Fibroblast of pulmonary artery (primary cell): ENCODE results near the gene JMY.

ENCODE experiments used
- DNase-seq: peaks from one replicate; pipeline ENCODE4 v3.0.0-alpha.2; 2010; ENCODE audit warnings: low read depth
- H3K4me3 ChIP-seq: replicated peaks from 2 replicates; pipeline ENCODE4 v1.5.1; 2011; ENCODE audit warnings: low read depth, mild to moderate bottlenecking, control low read depth, low read length, moderate library complexity
- TF ChIP-seq, protein P1 (sequence below): IDR thresholded peaks from 2 replicates; pipeline ENCODE4 v1.5.1; 2011; ENCODE audit warnings: mild to moderate bottlenecking, control low read depth, low read length, inconsistent platforms; ENCODE audit errors: missing control alignments

The JMY gene

DNA sequence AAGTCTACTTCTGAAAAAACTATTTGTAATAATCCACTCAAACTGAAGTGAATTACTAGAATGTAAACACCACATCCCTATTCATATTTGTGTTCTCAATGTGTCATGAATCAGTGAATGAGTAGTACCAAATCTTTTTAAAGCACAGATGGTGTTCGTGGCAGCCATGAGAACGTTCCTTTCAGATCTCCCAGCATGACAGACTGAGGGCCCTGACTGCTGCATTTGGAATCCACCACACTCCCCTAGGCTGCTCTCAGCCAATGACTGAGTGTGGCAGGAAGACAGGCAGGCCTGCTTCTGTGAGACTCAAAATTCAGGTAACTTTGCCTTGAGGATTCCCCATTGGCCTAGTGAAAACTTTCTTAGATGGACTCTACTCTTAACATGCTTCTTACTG is 10.9 kb upstream of the JMY start:
- H3K4me3 ChIP-seq, result no peak overlapping the region
- no peak for DNase-seq
- TF ChIP-seq, protein P1, sequence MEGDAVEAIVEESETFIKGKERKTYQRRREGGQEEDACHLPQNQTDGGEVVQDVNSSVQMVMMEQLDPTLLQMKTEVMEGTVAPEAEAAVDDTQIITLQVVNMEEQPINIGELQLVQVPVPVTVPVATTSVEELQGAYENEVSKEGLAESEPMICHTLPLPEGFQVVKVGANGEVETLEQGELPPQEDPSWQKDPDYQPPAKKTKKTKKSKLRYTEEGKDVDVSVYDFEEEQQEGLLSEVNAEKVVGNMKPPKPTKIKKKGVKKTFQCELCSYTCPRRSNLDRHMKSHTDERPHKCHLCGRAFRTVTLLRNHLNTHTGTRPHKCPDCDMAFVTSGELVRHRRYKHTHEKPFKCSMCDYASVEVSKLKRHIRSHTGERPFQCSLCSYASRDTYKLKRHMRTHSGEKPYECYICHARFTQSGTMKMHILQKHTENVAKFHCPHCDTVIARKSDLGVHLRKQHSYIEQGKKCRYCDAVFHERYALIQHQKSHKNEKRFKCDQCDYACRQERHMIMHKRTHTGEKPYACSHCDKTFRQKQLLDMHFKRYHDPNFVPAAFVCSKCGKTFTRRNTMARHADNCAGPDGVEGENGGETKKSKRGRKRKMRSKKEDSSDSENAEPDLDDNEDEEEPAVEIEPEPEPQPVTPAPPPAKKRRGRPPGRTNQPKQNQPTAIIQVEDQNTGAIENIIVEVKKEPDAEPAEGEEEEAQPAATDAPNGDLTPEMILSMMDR, result no peak

DNA sequence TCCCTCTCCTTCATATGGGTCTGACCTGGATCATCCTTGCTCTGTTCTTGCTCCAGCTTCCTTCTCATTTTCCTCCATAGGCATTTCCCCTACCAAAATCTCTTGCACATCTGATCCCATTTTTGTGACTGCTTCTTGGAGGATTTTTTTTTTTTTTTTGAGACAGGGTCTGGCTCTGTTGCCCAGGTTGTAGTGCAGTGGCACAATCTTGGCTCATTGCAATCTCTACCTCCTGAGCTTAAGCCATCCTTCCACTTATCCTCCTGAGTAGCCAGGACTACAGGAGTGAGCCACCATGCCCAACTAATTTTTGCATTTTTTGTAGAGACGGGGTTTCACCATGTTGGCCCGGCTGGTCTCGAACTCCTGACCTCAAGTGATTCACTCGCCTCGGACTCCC is 10.5 kb upstream of the JMY start:
- TF ChIP-seq, protein P1, result no peak
- no peak for DNase-seq
- H3K4me3 ChIP-seq, result no peak overlapping the region

DNA sequence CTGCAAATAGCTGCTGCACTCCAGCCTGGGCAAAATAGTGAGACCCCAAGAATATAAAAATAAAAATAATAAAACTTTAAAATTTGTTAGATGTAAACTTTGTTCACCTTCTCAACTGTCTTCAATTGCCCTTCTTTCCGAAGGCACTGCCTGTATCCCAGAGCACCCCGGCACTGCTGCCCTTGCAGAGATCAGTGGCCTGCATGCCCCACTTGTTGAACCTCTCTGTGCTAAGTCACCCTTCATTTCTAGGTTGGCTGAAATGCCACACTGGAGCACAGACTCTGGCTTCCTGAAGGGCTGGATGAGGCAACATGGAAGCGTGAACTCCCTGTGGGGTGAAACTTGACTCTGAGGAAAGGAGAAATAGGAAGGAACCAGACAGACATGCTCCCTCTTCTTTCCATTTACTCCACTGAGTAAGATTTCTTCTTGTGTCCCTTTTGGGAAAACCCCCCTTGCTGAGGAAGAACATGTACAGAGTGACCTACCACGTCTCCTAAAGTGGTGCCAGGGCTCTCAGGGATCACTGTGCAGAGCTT is 8.4 kb upstream of the JMY start:
- no peak for DNase-seq
- TF ChIP-seq, protein P1, result no peak
- no peak overlapping the region for H3K4me3 ChIP-seq

DNA sequence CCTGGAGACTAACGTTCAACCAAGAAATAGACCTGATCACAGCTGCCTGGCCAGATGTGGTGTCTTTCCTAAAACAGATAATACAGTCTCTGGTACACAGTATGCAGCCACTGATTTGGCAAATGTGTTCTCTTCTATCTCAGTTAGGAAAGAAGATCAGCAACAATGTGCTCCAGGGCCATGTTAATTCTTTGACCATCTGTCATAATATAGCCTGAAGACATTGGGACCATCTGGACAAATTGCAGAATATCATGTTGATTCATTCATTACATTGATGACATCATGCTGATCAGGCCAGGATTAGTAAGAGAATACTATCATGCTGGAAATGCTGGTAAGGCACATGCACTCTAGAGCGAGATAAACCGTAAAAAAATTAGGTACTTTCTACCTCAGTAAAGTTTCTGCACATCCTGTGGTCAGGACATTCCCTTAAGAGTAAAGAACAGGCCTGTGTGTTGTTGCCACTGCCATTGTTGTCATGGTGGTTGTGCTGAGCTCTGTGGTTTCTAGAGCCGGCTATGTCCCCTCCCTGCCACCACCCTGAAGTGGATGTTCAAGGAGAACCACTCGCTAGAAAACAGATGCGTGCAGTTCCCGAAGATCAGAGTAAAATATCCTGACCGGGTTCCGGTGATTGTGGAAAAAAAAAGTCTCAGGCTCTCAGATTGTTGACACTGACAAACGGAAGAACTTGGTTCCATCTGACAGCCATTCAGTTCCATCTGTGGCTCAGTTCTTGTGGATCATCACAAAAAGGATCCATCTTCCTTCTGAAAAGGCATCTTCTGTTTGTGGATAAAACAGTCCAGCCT is 6.4 kb upstream of the JMY start:
- H3K4me3 ChIP-seq, result no peak overlapping the region
- no peak for DNase-seq
- TF ChIP-seq, protein P1, result no peak

DNA sequence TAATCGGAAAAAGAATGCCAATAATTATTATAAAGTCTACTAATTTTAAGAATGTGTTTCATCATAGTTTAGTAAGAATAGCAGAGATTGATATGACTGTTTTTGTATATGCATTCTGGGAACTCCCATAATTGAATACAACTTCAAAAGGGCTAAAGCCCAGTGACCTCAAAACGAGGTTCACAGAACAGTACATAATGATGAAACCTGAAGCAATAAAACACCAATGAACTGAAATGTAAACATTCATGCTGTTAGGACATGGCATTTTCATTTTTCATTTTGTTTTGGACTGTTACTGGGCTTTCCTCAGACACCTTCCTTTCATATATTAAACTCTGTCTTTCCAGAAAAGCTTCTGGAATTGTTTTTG is 684 bp upstream of the JMY start:
- H3K4me3 ChIP-seq, result peak overlapping the region; percentile 63
- TF ChIP-seq, protein P1, result no peak
- DNase-seq, result peak; percentile 42

DNA sequence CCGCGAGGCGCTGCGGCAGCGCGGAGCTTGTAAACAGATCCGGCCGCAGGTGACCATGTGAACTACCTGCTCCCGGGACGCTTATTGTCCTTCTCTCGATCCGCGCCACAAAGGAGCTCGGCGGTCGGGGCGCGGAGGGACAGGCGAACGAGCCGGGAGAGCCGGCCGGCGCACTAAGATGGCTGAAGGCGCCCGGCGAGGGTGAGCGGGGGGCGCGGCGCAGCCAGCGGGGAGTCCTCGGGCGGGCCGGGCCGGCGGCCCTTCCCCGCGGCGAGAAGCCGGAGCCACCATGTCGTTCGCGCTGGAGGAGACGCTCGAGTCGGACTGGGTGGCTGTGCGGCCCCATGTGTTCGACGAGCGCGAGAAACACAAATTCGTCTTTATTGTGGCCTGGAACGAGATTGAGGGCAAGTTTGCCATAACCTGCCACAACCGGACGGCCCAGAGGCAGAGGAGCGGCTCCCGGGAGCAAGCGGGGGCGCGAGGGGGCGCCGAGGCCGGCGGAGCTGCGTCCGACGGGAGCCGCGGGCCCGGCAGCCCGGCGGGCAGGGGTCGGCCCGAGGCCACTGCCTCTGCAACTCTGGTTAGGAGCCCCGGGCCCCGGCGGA is 535 bp downstream of the JMY start:
- H3K4me3 ChIP-seq, result peak overlapping the region; percentile 63
- DNase-seq, result peak; percentile 30
- TF ChIP-seq, protein P1, result no peak
